HL-60/S4 treated with retinoic acid at 250 ng/mL for 4 days and 3 days (cell line): Measurements from ENCODE around the gene MS4A7.

ENCODE experiments used
- in situ Hi-C: fragments of 300-500 bp; cut with MboI; formaldehyde crosslinking; loops from 2 replicates; pipeline ENCODE4 v1.7.0; 2022; ENCODE audit warnings: low sequenced_read_pairs

MS4A7 gene, protein sequence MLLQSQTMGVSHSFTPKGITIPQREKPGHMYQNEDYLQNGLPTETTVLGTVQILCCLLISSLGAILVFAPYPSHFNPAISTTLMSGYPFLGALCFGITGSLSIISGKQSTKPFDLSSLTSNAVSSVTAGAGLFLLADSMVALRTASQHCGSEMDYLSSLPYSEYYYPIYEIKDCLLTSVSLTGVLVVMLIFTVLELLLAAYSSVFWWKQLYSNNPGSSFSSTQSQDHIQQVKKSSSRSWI

DNA sequence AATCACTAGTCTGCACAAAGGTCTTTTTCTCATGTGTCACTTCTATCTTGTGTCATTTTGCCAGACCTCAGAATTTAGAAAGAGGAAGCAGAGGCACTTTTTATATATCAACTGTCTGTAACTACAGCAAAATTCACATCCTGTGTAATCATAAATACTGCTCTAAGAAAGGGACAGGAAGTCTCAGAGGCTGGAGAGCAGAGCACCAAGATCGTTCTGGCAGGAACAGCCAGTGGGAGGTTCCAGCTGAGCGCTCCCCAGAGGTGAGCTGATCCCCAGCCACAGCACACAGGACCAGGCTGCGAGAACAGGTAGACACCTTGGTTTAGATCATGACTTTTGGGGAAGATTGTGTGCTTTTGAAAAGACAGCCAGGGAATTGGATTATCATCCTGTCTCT is at the start of gene MS4A7:
Gene MS4A7, plus strand, starts transcription at position 179 of the 400 bp plus-strand sequence. CDS start 4,610 bp downstream, outside the sequence.
- in situ Hi-C loops: no loop called here

DNA sequence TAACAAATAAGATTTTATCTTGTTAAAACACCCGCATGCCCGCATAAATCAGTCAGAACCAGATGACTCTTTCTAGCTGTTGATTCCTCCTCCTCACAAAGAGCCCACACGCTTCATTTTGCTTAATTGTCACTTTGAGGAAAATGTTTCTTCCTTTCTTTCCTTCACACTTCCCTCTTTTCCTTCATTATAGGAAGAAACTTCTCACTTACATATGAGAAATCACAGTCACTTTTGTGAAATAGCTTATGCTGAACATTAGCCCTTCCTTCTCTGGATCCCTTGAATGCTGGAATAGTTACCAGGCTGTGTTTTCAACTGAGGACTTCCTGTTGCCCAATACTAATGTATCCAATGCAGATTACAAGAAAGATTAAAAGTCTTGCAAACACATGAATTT is 45.5 kb upstream of the MS4A7 start:
- in situ Hi-C loops: no loop called here

DNA sequence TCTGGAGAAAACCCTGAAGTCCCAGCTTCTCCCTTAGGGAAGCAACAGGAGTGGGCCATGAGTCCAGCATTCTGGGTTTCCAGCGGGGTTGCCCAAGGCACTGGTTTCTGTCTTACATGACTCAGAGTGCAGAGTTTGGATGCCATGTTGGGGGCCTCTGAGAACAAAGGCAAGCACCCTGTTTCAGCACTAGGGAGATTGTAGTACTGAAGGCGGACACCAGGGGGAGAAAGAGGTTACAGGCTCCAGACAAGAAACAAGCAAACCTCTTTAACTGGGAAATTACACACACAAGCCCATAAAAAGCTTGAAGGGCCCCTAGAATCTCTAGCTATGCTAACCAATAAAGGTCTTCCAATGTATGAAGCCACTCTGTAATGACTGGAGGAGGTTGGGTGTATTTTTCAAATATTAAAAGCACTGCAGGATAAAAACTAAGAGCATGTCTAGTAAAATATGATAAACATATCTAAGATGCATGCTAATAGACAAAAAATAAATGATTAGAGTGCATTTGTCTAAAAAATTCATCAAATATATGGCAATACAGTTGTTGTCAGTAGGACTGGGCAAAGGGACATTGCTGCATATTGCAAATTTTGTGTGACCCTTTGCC is 44.2 kb upstream of the MS4A7 start:
- in situ Hi-C loops: no loop called here

DNA sequence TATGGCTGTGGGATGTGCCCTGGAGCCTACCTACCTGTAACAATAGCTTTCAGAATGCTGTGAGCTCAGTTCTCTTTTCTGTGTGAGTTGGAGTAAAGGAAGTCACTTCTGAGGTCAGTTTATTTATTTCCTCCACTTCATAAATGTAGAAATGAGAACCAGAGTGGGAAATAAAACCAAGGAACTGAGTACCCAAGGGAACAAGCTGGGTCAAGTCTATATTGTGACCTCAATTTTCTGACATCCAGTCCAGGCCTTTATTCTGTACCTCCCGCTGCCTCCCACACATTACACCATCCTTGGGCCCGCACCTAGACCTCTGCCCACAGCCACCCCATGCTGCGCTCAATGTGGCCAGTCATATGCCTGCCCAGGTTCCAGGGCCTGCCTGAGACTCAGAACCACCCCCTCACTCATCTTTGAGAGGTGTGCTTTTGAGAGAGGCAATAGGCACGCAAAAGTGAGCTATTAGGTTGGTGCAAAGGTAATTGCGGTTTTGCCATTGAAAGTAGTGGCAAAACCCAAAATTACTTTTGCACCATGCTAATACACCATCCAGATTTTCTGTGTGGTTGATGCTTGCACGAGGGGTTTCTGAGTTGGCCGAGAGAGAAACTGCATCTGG is 41.5 kb upstream of the MS4A7 start:
- in situ Hi-C loops: no loop called here

DNA sequence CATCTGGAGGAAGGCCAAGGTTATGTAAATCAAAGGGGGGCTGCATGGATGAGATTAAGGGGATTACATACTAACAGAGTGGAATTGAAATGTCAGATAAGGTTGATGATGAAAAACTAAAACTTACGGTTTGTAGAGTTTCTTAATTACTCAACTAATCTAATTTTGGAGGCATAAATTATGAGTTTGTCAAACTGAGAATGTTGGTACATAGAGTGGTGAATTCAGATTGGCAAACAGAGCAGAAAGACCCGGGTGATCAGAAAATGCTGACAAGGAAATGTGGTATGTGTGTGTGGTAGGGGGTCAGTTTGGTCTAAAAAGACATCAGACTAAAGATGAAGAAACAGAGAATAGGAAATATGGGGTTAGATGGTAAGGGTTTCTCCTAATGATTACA is 40.3 kb upstream of the MS4A7 start:
- in situ Hi-C loops: no loop called here

DNA sequence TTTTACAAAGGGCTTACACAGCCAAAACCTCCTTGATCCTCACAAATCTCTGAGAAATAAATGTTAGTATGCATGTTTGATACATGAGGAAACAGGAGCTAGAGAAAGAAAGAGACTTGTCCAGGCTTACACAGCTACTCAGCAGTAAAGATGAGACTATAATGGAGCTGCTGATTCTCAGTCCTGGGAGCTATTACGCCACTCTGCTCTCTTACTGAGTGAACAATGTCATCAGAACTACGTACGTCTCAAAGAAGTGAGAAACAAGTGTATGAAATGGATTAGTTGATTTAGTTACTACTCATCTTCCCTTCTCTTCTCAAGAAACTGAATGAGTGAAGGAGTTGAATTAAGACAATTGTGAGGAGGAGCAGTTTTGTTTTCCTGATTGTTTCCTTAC is 39.0 kb upstream of the MS4A7 start:
- in situ Hi-C loops: no loop called here

DNA sequence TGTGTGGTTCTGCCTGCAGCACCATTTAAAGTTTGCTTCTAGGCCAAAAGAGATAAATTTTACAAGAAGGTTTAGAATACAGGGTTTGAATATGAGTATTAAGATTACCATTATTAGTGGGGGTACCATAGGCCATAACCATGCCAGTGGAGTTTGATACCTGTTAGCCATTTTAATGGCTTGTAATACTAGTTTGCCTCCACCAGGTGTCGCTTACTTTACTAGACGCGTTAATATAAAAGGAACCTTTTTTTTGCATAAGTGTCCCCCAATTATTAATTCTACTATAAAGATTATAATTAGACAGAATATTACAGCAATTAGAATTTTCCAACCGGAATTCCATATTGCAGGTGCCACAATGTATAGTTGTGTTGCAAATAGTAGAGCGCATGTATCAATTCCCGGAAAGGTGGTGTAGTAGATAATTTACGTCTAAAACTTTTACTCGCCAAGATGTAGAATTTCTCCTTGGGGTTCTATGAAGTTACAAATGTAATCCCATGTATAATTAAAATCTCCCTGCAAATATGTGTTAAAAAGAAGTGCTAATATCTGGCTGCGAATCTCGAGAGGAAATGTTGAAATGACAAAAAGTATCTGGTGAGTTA is 35.1 kb upstream of the MS4A7 start:
- in situ Hi-C loops: no loop called here

DNA sequence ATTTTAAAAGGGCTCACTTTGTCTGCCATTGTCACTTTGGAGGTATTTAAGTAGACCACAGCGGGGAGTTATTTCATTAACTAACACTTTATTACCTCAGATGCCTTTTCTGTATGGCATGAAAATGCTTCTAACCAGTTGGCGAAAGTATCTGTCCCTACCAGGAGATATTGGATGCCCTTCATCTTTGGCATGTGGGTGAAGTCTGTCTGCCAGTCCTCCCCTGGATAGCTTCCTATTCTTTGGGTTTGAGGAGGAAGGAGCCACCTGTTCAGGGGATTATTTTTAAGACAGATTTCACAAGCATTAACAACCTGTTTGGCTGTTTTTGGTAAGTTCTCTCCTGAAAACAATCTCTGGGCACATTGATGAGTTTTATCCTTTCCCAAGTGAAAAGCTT is 34.2 kb upstream of the MS4A7 start:
- in situ Hi-C loops: no loop called here

DNA sequence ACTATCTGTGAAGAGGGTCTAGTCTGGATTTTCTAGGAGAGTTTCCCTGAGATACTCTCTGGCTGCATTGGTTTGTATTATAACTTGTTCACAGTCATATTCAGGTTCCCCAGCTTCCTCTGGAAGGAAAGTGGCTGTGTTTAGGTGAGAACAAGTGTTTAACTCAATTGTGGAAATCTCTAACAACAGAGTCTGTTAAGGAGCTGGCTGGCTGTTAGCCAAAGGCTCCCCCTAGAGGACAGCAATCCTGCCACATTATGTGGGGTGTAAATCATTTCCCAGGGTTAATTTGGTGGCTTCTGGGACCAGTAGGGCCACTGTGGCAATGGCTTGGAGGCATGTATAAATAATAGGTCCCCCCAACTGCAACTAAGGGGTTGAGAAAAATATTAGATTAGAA is 32.8 kb upstream of the MS4A7 start:
- in situ Hi-C loops: no loop called here

DNA sequence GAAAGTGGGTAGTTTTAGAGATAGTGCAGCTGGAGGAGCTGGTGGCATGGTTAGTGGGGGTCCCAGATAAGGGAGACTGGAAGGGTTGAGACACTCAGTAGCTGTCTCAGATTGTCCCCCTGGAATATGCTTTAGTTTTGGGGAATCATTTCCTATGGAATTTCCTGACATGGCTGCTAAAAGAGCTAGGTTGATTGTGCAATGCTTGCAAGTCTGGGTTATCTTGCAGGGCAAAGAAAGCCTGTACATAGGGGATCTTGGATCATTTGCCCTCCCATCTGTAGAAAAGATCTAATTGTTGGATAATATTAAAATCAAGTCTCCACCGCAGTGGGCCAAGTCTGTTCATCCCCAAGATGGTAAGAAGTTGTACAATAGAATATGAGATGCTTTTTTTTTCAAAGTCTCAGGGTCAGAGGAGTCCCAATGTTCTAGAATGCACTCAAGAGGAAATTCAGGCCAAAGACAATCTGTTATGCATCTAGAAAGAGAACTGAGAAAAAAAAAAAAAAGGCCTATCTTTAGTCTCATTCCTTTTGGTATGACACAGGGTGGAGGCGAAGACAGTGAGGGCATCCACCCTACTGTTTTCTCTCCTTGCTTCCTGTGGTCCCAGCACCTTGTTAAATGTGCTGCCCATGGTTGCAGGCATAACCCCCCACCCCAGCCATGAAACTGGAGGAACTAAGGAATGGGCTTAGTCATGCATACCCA is 31.1 kb upstream of the MS4A7 start:
- in situ Hi-C loops: no loop called here

DNA sequence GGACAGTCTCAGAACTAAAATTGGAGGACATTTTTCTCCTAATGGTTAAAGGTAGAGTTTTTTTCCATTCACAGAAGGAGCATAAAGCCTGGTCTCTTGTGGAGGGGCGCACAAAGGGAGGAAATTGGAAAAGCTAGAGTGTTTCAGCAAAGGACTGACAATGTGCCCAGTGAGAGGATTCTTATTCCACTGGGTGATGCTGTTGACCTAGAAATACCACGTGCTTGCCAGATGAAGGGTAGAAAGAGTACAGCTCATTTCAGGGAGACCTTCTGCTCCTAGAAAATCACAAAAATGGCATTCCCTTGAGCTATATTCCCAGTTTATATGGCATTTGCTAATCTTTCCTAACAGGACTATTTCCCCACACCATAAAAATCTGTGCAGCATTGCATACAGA is 30.2 kb upstream of the MS4A7 start:
- in situ Hi-C loops: no loop called here

DNA sequence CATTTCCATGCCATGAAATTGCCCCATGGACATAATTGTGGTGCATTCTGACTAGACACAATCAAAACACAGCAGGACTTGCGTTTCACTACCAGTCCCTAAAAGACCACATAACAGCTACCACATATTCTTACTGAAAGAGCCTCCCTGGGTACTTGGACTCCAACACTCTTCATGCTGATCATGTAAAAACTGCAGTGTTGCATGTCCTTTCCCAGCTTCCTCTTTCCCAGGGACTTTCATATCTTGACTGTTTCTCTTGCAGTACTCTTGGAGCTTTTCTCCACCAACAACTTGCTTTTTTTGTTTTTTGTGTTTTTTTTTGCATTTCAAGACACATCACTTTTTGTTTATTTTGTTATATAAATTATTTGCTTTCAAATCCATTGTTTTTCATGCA is 28.3 kb upstream of the MS4A7 start:
- in situ Hi-C loops: loop anchor here (25.0 kb wide), 1 partner anchor 262 kb away; no protein-coding TSS in a partner anchor

DNA sequence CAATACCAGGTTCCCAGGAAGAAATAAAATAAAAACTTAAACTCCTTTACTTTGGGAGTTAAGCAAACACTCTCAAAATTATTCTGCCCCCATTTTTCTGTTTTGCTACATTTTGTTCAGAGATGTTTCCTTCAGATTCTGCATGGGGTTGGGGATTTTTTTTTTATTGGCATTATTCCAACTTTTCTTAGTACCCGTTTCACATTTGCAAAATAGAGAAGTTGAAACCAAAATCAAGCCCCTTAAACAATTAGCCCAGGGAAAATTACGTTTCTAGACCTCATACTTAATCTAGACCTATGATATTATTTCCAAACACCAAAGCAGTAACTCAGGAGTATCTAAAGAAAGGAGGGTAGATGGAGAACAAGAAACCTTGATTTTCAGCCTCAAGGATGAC is 20.6 kb upstream of the MS4A7 start:
- in situ Hi-C loops: loop anchor here (25.0 kb wide), 1 partner anchor 255 kb away; no protein-coding TSS in a partner anchor

DNA sequence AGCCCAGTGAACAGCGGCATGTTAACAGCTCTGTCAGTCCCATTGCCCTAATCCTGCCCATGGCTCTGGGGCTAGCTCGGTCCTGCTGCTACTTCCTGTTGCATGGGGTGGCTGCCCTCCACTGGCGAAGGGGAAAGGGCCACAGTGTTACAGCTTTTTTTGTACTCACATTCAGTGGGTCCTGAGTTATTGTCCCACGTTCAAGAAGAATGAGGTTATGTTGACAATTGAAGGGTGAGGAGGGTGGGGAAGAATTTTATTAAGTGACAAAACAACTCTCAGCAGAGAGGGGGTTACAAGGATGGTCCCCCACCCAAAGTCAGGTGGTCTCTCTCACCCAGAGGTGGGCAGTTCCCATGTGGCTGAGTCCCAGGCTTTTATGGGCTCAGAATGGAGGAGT is 17.7 kb upstream of the MS4A7 start:
- in situ Hi-C loops: loop anchor here (25.0 kb wide), 1 partner anchor 252 kb away; no protein-coding TSS in a partner anchor

DNA sequence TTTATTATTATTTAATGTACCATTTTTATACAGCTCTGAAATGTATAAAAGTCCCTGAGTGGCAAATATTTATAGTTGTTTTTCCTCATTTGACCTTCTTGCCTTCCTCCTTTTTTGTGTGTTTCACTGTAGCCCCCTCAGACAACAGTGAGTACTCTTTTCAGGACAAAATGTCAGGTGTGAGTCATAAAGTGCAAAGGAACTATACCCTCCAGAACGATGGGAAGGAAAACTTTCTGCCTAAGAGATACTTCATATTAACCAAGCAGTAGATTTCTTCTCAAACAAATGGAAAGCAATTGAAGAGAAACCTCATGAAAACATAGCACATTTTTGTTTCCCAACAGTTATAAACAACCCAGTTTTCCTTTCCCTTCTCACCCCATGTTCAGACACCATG is 16.1 kb upstream of the MS4A7 start:
- in situ Hi-C loops: loop anchor here (25.0 kb wide), 1 partner anchor 250 kb away; no protein-coding TSS in a partner anchor

DNA sequence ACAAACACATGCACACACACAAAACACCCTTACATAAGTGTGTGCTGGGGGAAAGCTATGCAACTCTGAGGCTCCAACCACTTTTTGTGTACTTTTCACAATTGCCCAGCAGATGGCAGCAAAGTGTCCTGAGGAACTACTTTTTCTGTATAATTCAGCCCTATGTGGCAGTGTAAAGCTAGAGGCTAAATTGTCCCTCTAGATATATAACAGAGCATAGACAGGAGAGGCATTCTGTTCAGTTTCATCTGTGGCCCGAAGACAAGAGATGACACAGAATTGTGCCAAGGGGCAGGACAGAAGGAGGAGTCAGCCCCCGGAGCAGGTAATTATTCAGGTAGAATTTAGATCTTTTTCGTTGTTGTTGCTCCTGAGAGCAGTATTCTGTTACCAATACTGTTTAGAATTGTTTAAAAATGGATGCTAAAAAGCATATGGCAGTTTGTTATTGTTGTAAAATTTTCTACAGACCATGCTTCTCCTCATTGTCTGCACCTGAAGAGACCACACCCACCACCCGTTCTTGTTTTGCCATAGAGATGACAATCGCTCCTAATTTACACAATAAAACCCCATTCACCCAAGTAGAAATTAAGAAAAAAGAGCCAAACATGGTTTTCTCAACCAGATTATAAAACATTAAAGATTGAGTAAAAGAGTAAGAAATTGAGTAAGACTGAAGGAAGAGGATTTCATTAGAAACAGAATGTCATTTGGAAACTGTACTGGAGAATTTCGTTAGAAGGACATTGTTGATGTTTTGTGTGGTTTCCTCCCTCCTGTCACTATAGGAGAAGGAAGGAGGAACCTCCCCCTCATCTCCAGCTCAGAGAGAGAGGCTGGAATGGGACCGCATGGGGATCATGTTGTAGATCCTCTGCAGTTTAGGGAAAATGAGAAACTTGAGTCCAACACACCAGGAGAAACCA is 14.5 kb upstream of the MS4A7 start:
- in situ Hi-C loops: loop anchor here (25.0 kb wide), 1 partner anchor 248 kb away; no protein-coding TSS in a partner anchor

DNA sequence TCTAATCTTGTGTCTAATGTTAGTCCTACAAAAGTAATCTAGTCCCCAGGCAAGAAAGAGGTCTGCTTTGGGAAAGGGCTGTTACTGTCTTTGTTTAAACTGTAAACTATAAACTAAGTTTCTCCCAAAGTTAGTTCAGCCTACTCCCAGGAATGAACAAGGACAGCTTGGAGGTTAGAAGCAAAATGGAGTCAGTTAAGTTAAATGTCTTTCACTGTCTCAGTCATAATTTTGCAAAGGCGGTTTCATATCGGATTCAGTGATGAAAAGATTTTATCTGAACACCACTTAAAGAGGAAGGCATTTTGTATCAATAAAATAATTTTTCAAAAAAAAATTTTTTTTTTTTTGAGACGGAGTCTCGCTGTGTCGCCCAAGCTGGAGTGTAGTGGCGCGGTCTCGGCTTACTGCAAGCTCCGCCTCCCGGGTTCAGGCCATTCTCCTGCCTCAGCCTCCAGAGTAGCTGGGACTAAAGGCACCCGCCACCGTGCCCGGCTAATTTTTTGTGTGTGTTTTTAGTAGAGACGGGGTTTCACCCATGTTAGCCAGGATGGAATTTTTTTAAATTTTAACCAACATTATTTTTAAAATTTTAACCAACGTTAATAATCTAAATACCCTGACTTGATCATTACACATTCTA is 11.9 kb upstream of the MS4A7 start:
- in situ Hi-C loops: loop anchor here (25.0 kb wide), 1 partner anchor 246 kb away; no protein-coding TSS in a partner anchor

DNA sequence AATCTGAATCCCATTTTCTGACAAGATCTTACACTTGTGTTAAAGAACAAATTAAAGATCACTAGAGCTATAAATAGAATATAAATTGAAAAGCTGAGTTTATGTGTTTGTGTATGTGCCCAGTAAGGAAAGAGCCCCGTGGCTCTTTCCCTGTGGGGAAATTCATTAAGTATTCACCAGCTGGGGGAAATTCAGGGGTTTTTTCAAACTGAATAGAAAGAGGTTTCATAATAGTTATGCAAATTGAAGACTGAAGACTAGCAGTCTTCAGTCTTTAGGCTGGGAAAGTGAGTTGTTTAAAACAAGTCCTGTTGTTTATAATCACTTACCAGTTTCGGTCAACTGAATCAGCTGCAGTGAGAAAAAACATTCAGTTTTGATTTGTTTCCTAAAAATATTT is 11.3 kb upstream of the MS4A7 start:
- in situ Hi-C loops: loop anchor here (25.0 kb wide), 1 partner anchor 245 kb away; no protein-coding TSS in a partner anchor

DNA sequence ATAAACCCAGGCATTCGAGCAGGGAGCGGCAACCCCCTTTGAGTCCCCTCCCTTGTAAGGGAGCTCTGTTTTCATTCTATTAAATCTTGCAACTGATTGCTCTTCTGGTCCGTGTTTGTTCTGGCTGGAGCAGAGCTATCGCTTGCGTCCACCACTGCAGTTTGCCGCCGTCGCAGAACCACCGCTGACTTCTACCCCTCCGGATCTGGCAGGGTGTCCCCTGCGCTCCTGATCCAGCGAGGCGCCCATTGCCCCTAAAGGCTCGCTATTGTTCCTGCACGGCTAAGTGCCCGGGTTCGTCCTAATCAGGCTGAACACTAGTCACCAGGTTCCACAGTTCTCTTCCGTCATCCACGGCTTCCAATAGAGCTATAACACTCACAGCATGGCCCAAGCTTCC is 10.4 kb upstream of the MS4A7 start:
- in situ Hi-C loops: loop anchor here (25.0 kb wide), 1 partner anchor 244 kb away; no protein-coding TSS in a partner anchor
